Measurements from ENCODE around the gene GPR153. TPM values are rescaled to one million over a fixed set of nuclear protein-coding genes. Genes with fewer than 3 reads are reported as not detected.

GPR153 gene
- total and polyA plus RNA-seq, 2 of the 13 experiments (the other 11 are each of a cell fraction or from before 2014, with no cell fraction given), result 0.22 to 0.31 TPM

DNA sequence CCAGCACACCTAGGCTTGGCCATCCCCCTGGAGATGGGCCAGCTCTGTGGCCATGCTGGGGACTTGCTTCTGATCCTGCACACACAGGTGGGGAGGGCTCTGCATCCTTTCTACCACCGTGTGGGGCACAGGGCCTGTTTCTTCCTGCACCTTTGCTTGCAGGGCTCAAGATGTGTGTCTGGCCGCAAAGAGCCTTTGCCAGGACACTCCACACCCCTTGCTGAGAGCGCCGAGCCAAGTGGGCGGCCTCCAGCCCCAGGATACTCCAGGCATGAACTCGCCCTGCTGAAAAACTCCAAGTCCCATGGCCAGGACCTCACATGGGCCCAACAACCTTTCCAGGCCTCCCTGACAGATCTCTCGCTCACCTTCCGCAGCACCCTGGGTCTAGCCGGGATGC is 11.6 kb upstream of the GPR153 start:
- no peak for FAIRE-seq
- Histone ChIP-seq H3K36me3 (replicated peaks in 1 of 2; ENCODE audit: control insufficient read depth in 1 of 2, insufficient read depth in 2 of 2, low read length in 2 of 2) (0 out of 5 replicates have a peak, but pooled peaks cover 1 to 6% of the 10 kb centered on the region in 2 experiments), H2AFZ (ENCODE audit: low read length) (no peak overlapping the region), H3K4me1 (ENCODE audit: insufficient read depth, low read length) (no peaks in the 10 kb centered on the region), H4K20me1 (ENCODE audit: insufficient read depth, low read length) (no peaks in the 10 kb centered on the region), H3K27me3 (ENCODE audit: control insufficient read depth in 1 of 2, insufficient read depth in 2 of 2, low read length in 2 of 2) (no peaks in the 10 kb centered on the region), H3K4me3 (replicated peaks in 1 of 3; ENCODE audit: insufficient read depth in 1 of 3, low read depth in 2 of 3, low read length in 3 of 3) (no peak overlapping the region), H3K9ac (ENCODE audit: insufficient read depth, low read depth, low read length) (no peak overlapping the region), H3K79me2 (ENCODE audit: insufficient read depth, low read length) (no peaks in the 10 kb centered on the region), H3K4me2 (ENCODE audit: low read depth, low read length) (no peak overlapping the region), H3K9me3 (ENCODE audit: low read length) (no peaks in the 10 kb centered on the region), H3K27ac (ENCODE audit: extremely low read length, insufficient read depth, low read length) (no peak overlapping the region)
- BruUV-seq (replicated peaks), result no TSS peak
- POLR2A ChIA-PET, result no interaction called here
- intact Hi-C loops (cut with micrococcal nuclease; ENCODE audit: unreplicated experiment) (no loop called here), in situ Hi-C loops (cut with HindIII; ENCODE audit: extremely low pct_ligation_motif_present, low pct_unique_long_range_greater_than_20kb) (no loop called here)
- no peak for DNase-seq (ENCODE audit: low spot score)
- ATAC-seq, result no peak
- CTCF ChIA-PET (ENCODE audit: low intra/inter-chr PET ratio, low total read pairs), result no interaction called here
- 88% methylated on average over 5 of the region's 9 CpGs for WGBS (ENCODE audit: low lambda C conversion rate)
- TF ChIP-seq, protein P1, sequence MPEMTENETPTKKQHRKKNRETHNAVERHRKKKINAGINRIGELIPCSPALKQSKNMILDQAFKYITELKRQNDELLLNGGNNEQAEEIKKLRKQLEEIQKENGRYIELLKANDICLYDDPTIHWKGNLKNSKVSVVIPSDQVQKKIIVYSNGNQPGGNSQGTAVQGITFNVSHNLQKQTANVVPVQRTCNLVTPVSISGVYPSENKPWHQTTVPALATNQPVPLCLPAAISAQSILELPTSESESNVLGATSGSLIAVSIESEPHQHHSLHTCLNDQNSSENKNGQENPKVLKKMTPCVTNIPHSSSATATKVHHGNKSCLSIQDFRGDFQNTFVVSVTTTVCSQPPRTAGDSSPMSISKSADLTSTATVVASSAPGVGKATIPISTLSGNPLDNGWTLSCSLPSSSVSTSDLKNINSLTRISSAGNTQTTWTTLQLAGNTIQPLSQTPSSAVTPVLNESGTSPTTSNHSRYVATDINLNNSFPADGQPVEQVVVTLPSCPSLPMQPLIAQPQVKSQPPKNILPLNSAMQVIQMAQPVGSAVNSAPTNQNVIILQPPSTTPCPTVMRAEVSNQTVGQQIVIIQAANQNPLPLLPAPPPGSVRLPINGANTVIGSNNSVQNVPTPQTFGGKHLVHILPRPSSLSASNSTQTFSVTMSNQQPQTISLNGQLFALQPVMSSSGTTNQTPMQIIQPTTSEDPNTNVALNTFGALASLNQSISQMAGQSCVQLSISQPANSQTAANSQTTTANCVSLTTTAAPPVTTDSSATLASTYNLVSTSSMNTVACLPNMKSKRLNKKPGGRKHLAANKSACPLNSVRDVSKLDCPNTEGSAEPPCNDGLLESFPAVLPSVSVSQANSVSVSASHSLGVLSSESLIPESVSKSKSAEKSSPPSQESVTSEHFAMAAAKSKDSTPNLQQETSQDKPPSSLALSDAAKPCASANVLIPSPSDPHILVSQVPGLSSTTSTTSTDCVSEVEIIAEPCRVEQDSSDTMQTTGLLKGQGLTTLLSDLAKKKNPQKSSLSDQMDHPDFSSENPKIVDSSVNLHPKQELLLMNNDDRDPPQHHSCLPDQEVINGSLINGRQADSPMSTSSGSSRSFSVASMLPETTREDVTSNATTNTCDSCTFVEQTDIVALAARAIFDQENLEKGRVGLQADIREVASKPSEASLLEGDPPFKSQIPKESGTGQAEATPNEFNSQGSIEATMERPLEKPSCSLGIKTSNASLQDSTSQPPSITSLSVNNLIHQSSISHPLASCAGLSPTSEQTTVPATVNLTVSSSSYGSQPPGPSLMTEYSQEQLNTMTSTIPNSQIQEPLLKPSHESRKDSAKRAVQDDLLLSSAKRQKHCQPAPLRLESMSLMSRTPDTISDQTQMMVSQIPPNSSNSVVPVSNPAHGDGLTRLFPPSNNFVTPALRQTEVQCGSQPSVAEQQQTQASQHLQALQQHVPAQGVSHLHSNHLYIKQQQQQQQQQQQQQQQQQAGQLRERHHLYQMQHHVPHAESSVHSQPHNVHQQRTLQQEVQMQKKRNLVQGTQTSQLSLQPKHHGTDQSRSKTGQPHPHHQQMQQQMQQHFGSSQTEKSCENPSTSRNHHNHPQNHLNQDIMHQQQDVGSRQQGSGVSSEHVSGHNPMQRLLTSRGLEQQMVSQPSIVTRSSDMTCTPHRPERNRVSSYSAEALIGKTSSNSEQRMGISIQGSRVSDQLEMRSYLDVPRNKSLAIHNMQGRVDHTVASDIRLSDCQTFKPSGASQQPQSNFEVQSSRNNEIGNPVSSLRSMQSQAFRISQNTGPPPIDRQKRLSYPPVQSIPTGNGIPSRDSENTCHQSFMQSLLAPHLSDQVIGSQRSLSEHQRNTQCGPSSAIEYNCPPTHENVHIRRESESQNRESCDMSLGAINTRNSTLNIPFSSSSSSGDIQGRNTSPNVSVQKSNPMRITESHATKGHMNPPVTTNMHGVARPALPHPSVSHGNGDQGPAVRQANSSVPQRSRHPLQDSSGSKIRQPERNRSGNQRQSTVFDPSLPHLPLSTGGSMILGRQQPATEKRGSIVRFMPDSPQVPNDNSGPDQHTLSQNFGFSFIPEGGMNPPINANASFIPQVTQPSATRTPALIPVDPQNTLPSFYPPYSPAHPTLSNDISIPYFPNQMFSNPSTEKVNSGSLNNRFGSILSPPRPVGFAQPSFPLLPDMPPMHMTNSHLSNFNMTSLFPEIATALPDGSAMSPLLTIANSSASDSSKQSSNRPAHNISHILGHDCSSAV (CRISPR knock-in tag; IDR thresholded peaks at IDR 0.05; ENCODE audit: borderline replicate concordance), result no peak
- TF ChIP-seq ZNF766 (CRISPR knock-in tag; IDR thresholded peaks at IDR 0.05; ENCODE audit: borderline replicate concordance) (no peak), ADNP (CRISPR knock-in tag; IDR thresholded peaks at IDR 0.05) (no peak), ZFP36 (IDR thresholded peaks at IDR 0.05; ENCODE audit: borderline replicate concordance, low read depth, low read length, partially characterized antibody) (no peak), CCAR2 (optimal IDR thresholded peaks at IDR 0.05; ENCODE audit: low read depth, low read length) (no peak), ZNF431 (CRISPR knock-in tag; IDR thresholded peaks at IDR 0.05; ENCODE audit: borderline replicate concordance, low read depth) (no peak), ZNF547 (CRISPR knock-in tag; IDR thresholded peaks at IDR 0.05) (no peak), ZNF850 (CRISPR knock-in tag; conservative IDR thresholded peaks at IDR 0.05) (no peak), ZIK1 (CRISPR knock-in tag; IDR thresholded peaks at IDR 0.05; ENCODE audit: borderline replicate concordance, low read depth) (no peak), KLF9 (CRISPR knock-in tag; IDR thresholded peaks at IDR 0.05; ENCODE audit: low read depth) (no peak)
- TF ChIP-seq, protein P2, sequence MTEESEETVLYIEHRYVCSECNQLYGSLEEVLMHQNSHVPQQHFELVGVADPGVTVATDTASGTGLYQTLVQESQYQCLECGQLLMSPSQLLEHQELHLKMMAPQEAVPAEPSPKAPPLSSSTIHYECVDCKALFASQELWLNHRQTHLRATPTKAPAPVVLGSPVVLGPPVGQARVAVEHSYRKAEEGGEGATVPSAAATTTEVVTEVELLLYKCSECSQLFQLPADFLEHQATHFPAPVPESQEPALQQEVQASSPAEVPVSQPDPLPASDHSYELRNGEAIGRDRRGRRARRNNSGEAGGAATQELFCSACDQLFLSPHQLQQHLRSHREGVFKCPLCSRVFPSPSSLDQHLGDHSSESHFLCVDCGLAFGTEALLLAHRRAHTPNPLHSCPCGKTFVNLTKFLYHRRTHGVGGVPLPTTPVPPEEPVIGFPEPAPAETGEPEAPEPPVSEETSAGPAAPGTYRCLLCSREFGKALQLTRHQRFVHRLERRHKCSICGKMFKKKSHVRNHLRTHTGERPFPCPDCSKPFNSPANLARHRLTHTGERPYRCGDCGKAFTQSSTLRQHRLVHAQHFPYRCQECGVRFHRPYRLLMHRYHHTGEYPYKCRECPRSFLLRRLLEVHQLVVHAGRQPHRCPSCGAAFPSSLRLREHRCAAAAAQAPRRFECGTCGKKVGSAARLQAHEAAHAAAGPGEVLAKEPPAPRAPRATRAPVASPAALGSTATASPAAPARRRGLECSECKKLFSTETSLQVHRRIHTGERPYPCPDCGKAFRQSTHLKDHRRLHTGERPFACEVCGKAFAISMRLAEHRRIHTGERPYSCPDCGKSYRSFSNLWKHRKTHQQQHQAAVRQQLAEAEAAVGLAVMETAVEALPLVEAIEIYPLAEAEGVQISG (CRISPR knock-in tag; IDR thresholded peaks at IDR 0.05), result no peak

Measured in HepG2 (cell line).